Right atrium auricular region (tissue), 2 donors: Measurements from ENCODE around the gene TMEM235. TPM values are rescaled to one million over a fixed set of nuclear protein-coding genes. Genes with fewer than 3 reads are reported as not detected.

Experiments
- DNase-seq: peaks from one replicate; pipeline ENCODE4 v3.0.0-alpha.2; 2019; ENCODE audit warnings: low spot score
- H3K27ac ChIP-seq, 2 donors: fragments of 200-600 bp; sonication (generic); 1 replicate in 1 of 2; 2 replicates in 1 of 2; pipeline ENCODE4 v1.5.1; 2016 to 2019
- H3K27me3 ChIP-seq, 2 donors: fragments of 200-600 bp; sonication (generic); one replicate each; pipeline versions ENCODE4 v1.5.1 to v1.6.0; 2017 to 2019
- H3K36me3 ChIP-seq: fragments of 200-600 bp; sonication (generic); one replicate; pipeline ENCODE4 v1.5.1; 2016
- H3K4me1 ChIP-seq, 2 donors: fragments of 200-600 bp; sonication (generic); one replicate each; pipeline versions ENCODE4 v1.5.1 to v1.6.0; 2017 to 2019
- H3K4me3 ChIP-seq, 2 donors: fragments of 200-600 bp; sonication (generic); 1 replicate in 1 of 2; 2 replicates in 1 of 2; pipeline ENCODE4 v1.5.1; 2017 to 2019; ENCODE audit warnings: mild to moderate bottlenecking in 1 of 2, moderate library complexity in 1 of 2
- H3K9me3 ChIP-seq, 2 donors: fragments of 200-600 bp; sonication (generic); one replicate each; pipeline ENCODE4 v1.5.1; 2019
- total RNA-seq, 2 donors: library from RNA; depleted of rRNA; stranded (reverse); fragments of >200 nt; gene quantifications; one replicate each; pipeline ENCODE4 v1.1.0, GENCODE V29; 2016
- TF ChIP-seq, protein P1 (sequence below), 2 donors: fragments of 200-600 bp; sonication (generic); IDR thresholded peaks; one replicate each; pipeline ENCODE4 v1.5.1; 2019; ENCODE audit warnings: antibody characterized with exemption in 2 of 2

Gene TMEM235
- total RNA-seq, 2 donors from 2014 or later = not detected

DNA sequence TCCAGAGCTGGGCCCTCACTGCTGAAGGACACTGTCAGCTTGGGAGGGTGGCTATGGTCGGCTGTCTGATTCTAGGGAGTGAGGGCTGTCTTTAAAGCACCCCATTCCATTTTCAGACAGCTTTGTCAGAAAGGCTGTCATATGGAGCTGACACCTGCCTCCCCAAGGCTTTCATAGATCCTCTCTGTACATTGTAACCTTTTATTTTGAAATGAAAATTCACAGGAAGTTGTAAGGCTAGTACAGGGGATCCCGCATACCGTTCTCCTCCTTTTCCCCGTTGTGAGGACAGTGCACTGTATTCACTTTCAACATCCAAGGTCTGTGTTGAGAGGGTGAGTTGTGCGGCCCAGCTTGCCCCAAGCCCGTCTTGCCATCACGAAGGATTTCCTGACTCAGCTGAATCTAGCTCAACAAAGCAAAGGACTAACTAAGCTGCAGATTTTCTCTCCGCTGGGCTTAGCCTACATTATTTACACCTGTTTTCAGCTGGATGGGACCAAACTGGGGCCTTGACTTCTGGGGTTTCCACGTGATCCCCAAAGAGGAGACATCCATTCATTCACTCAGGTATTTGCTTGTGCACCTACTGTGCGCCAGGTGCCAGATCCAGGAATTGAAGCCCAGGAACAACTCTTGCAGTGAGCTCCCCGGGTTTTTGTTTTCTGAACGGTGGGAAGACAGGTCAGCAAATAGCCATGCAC is 5.2 kb upstream of the TMEM235 start:
- H3K27me3 ChIP-seq = peaks cover 0 to 2% of the 10 kb centered on the region in 2 donors
- H3K36me3 ChIP-seq = no peaks in the 10 kb centered on the region
- no peak overlapping the region for H3K4me3 ChIP-seq
- H3K4me1 ChIP-seq = no peaks in the 10 kb centered on the region
- no peaks in the 10 kb centered on the region for H3K9me3 ChIP-seq
- DNase-seq = no peak
- no peak overlapping the region for H3K27ac ChIP-seq
- TF ChIP-seq, protein P1, sequence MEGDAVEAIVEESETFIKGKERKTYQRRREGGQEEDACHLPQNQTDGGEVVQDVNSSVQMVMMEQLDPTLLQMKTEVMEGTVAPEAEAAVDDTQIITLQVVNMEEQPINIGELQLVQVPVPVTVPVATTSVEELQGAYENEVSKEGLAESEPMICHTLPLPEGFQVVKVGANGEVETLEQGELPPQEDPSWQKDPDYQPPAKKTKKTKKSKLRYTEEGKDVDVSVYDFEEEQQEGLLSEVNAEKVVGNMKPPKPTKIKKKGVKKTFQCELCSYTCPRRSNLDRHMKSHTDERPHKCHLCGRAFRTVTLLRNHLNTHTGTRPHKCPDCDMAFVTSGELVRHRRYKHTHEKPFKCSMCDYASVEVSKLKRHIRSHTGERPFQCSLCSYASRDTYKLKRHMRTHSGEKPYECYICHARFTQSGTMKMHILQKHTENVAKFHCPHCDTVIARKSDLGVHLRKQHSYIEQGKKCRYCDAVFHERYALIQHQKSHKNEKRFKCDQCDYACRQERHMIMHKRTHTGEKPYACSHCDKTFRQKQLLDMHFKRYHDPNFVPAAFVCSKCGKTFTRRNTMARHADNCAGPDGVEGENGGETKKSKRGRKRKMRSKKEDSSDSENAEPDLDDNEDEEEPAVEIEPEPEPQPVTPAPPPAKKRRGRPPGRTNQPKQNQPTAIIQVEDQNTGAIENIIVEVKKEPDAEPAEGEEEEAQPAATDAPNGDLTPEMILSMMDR (IDR thresholded peaks at IDR 0.05) = no peak

DNA sequence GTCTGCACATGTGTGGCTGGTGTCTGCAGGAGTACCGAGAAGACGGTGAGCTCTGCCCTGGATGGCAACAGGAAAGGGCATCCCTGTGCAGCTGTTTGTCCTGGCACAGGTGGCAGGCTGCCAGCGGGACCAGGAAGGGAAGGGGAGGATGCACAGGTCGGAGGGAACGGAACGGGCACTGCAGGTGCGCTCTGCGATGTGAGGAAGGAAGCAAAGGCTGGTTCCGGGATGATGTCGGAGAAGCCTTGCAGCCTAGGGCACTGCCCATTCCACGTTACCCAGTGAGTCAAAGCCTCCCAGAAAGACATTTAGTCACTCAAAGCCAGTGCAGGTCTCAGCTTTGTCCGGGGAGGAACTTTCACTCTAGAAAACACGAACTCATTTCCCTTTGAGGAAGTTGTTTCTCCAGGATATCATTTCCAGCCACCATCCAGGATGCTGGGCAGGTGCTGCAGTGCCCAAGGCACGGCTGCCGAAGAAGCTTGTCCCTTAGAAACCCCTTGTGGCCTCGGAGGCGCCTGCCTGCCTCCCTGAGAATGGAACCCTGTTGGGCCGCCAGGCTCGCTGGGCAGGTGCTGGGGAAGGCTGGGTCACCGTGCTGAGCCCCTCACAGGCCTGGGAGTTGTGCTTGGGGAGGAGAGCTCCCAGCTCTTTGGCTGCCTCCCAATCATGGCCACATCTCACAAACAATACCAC is 4.5 kb upstream of the TMEM235 start:
- Histone ChIP-seq H3K27me3 (peaks cover 0 to 6% of the 10 kb centered on the region in 2 donors), H3K4me3 (no peak overlapping the region), H3K27ac (no peak overlapping the region), H3K36me3 (no peaks in the 10 kb centered on the region), H3K9me3 (no peaks in the 10 kb centered on the region), H3K4me1 (peaks cover 0 to 3% of the 10 kb centered on the region in 2 donors)
- DNase-seq = no peak
- TF ChIP-seq, protein P1 (IDR thresholded peaks at IDR 0.05) = no peak

GRCh38 chr17:78227455-78227916 is 3.9 kb upstream of the TMEM235 start:
- no peak overlapping the region for H3K4me3 ChIP-seq
- no peaks in the 10 kb centered on the region for H3K36me3 ChIP-seq
- no peak for DNase-seq
- no peaks in the 10 kb centered on the region for H3K9me3 ChIP-seq
- peaks cover 0 to 12% of the 10 kb centered on the region in 2 donors for H3K27me3 ChIP-seq
- H3K4me1 ChIP-seq = peaks cover 0 to 3% of the 10 kb centered on the region in 2 donors
- TF ChIP-seq, protein P1 (IDR thresholded peaks at IDR 0.05) = no peak
- H3K27ac ChIP-seq = no peak overlapping the region

- DNase-seq = no peak
- Histone ChIP-seq H3K4me3 (no peak overlapping the region), H3K4me1 (peaks cover 0 to 3% of the 10 kb centered on the region in 2 donors), H3K27ac (no peak overlapping the region), H3K36me3 (no peaks in the 10 kb centered on the region), H3K9me3 (no peaks in the 10 kb centered on the region), H3K27me3 (peaks cover 0 to 14% of the 10 kb centered on the region in 2 donors)
- TF ChIP-seq, protein P1 (IDR thresholded peaks at IDR 0.05) = no peak
These were observed 3.3 kb upstream of the TMEM235 start for GRCh38 chr17:78228176-78228575.

DNA sequence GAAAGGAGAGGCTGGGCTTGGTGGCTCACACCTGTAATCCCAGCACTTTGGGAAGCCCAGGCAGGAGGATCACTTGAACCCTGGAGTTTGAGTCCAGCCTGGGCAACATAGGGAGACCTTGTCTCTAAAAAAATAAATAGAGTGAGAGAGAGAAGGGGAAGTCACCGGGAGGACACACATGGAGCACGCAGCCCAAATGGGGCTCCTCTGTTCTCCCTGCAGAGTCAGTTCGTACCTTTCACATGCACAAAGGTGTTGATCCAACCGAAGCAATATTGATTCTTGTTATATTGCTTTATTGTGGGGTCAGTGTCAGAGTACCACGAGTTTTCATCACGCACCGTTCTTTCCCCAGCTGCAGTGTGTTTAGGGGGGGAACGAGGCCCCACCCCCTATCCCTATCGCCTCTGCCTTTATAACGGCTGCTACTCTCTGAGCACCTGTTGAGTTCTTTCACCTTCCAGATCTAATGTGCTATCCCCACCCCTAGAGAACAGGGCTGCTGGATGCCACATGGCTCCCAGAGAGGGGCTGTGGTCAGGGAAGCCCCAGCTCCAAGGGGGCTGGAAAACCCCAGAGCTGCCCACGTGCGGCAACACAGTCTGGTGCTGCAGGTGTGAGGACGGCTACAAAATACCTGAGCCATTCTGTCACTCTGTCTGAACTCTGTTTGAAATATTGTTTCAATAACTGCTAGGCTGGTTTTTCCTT is 1.0 kb upstream of the TMEM235 start:
- H3K36me3 ChIP-seq = no peaks in the 10 kb centered on the region
- TF ChIP-seq, protein P1 (IDR thresholded peaks at IDR 0.05) = no peak
- peaks cover 0 to 3% of the 10 kb centered on the region in 2 donors for H3K4me1 ChIP-seq
- H3K4me3 ChIP-seq = no peak overlapping the region
- no peak overlapping the region for H3K27ac ChIP-seq
- H3K9me3 ChIP-seq = no peaks in the 10 kb centered on the region
- H3K27me3 ChIP-seq = peaks cover 0 to 14% of the 10 kb centered on the region in 2 donors
- no peak for DNase-seq
